GM18909 (cell line): ENCODE data around the gene TIMM23.
"Not testable (repeated sequence)": the region's sequence is repeated elsewhere in the genome, so short reads cannot be mapped to it uniquely, and the experiment has no call there.

Experiments used
- ATAC-seq: cut with Tn5 transposase; IDR thresholded peaks from one replicate; pipeline ENCODE4 v1.9.1; 2021; ENCODE audit warnings: mild to moderate bottlenecking; ENCODE audit not compliant: unreplicated experiment, poor library complexity

TIMM23 gene

GRCh38 chr10:46049497-46049831 lies 77.2 kb downstream of the TIMM23 start:
- not testable (repeated sequence) for ATAC-seq

- ATAC-seq = no peak
These were observed 78.8 kb downstream of the TIMM23 start for GRCh38 chr10:46050941-46051623.

GRCh38 chr10:46052057-46052790 lies 79.9 kb downstream of the TIMM23 start:
- ATAC-seq = no peak

- ATAC-seq = no peak
These were observed 80.6 kb downstream of the TIMM23 start for GRCh38 chr10:46052791-46053375.
